Left cardiac atrium (tissue), 4 donors: ENCODE measurements around the gene CEP63. TPM values are rescaled to one million over a fixed set of nuclear protein-coding genes. Genes with fewer than 3 reads are reported as not detected.

ENCODE experiments used
- ATAC-seq, 2 donors: fragments of 200-7000 bp; cut with Tn5 transposase; one replicate each; pipeline ENCODE4 v1.9.1; 2020; ENCODE audit warnings: mild to moderate bottlenecking in 2 of 2, moderate library complexity in 2 of 2
- DNase-seq: peaks from one replicate; pipeline ENCODE4 v3.0.0-alpha.2; 2020
- intact Hi-C, 2 donors: fragments of 100-400 bp; cut with DNase I; formaldehyde crosslinking; loops; one replicate each; pipeline versions ENCODE4 v1.14.1 to v1.15.1; 2022 to 2023
- total RNA-seq, 2 donors: library from RNA; stranded (reverse); fragmentation: NEBNext Ultra II Directional; extraction: Animal tissue kit (Norgen Biotek cat#: 25700); gene quantifications; one replicate each; pipeline ENCODE4 v1.2.1, GENCODE V29; 2021
- donor health status: DM: no; HTN: yes; CAD: no.
- donor health status: DM: no; HTN: yes; CAD: no; lungs with severe emphysema.
- donor health status: DM: yes; HTN: yes; CAD: no.
- donor health status: Dilated cardiomyopathy.

CEP63 gene
- total RNA-seq, 2 donors from 2014 or later = 30.2 to 31.7 TPM

DNA sequence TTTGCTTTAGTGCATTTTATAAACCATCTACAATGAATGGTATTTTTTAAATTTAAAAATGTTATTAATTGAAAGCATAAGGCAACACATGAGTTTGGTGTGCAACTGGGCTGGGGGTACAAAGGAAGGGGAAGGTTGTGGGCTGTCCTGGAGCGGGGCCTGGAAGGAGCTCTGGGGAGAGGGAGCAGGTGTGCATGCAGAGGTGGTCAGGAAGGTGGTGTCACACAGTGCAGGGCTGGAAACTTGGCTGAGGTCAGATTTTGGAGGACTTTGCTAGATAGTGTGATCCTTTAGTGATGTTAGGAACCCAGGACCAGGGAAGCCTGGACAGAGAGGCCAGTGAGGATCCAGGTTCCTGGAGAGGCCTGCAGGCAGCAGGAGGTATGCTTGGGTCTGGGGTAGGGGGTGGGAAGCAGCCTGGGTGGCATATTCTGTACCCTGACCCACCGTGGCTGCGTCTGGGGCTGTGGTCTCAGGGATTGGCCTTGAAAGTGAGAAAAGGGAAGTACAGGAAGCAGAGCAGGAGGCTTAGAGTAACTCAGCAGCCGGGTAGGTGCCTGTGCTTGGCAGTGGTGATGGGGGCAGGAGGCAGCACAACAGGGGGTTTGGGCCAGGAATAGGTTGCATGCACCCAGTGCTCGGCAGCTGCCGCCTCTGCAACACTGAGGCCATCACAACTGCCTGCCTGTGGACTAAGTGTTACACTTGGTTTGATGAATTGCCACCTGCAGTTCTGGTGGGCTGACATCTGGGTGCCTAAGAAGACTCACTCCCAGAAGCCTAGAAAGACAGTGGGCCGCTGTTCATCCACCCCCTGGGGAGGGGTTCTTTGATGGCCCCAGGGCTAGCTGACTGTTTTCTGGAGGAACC lies 132.0 kb downstream of the CEP63 start:
- ATAC-seq (no peak), DNase-seq (no peak)
- intact Hi-C loops = no loop called here

DNA sequence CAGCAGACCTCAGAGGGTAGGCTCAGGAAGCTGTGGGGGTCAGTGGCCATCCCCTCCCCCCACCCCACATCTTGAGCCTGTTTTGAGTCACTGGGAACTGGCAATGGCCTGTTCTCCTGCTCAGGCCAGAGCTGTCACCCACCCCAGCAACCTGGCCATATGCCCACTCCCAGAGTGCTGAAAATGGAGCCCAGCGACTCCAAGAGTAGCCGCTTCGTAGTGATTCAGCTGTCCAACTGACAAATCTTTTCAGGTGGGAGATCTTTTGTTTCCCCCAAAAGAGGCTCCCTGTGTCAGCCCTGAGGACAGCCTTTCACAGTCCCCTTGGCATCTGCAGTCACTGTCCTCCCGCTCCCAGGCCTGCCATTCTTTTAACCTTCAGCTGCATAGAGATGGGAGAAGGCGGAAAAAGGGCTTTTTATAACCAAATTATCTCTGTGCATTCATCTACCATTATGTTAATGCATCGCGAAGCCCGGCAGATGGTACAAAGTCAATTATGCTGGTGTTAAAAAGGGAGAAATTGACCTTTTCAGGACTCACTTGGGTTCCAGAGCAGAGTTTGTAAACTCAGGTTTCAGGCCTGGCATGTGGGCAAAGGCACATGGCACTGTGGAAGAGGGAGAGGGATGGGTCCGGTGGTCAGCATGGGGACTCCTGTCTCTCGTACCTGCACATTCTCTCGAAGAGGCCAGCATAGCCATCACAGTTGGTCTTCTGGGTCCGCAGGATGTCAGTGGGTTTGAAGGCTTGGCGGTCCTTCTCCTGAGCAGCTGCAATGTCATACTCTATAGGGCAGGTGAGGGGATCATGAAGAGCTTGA lies 132.8 kb downstream of the CEP63 start:
- DNase-seq (no peak), ATAC-seq (no peak)
- intact Hi-C loops = no loop called here

- intact Hi-C loops = no loop called here
- no peak for ATAC-seq
These were observed 133.4 kb downstream of the CEP63 start for GRCh38 chr3:134619301-134619615.

DNA sequence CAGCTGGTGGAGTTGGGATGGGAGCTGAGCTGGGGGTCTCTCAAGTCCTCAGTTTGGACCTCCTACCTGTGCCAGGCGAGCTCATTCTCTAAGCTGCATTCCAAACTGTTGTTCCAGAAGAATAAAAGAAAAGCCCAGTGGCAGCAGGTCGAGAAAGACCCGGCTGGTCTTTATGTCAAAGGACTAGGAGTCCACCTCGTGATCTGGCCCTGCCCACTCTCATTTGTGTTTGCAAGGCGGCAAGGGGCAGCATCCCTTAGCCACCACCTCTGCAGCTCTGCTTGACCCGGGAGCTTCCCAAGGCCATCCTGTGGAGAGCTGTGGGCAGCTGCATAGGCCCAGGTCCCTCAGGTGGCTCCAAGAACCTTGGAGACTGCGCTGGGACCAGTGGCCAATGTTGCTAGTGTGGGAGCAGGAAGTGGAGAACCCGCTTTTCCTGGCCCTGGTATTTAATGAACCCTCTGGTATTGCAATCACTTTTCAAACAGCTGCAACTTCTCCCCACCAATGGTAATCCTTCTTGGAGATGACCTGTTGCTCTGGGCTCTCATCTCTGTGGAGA lies 134.1 kb downstream of the CEP63 start:
- ATAC-seq (no peak), DNase-seq (no peak)
- intact Hi-C loops = no loop called here

More at GRCh38 chr3:134619301-134619615, 133.4 kb downstream of the CEP63 start:
- DNase-seq = no peak

GRCh38 chr3:134620476-134621115 lies 134.7 kb downstream of the CEP63 start:
- ATAC-seq (no peak), DNase-seq (no peak)
- intact Hi-C loops = no loop called here

- ATAC-seq = no peak
- intact Hi-C loops = no loop called here
- DNase-seq = no peak
These were observed 136.0 kb downstream of the CEP63 start for GRCh38 chr3:134621854-134622253.

GRCh38 chr3:134622806-134623365 lies 137.0 kb downstream of the CEP63 start:
- ATAC-seq = no peak
- intact Hi-C loops = no loop called here
- no peak for DNase-seq

- intact Hi-C loops = no loop called here
- DNase-seq = no peak
- ATAC-seq = no peak
These were observed 137.9 kb downstream of the CEP63 start for GRCh38 chr3:134623615-134624245.

Other genes starting within 250 kb of the CEP63 start
- 10 to 100 TPM; 40.5 to 46.2 TPM for gene RYK, start 235.2 kb upstream of the CEP63 start, total RNA-seq
- gene AMOTL2, start 111.6 kb upstream of the CEP63 start, total RNA-seq = 10 to 100 TPM; 47.9 to 59.3 TPM
- gene ANAPC13, start 72 bp upstream of the CEP63 start, total RNA-seq = 10 to 100 TPM; 63.2 to 83.9 TPM
- gene KY, start 165.0 kb downstream of the CEP63 start, total RNA-seq = under 1 TPM in 1 of 2 donors, not detected in 1; 0.21 TPM